Measurements from ENCODE around the gene TMEM143. TPM values are rescaled to one million over a fixed set of nuclear protein-coding genes. Genes with fewer than 3 reads are reported as not detected.

Gene TMEM143
- total RNA-seq, 1 donor from 2014 or later, result 10.2 TPM

DNA sequence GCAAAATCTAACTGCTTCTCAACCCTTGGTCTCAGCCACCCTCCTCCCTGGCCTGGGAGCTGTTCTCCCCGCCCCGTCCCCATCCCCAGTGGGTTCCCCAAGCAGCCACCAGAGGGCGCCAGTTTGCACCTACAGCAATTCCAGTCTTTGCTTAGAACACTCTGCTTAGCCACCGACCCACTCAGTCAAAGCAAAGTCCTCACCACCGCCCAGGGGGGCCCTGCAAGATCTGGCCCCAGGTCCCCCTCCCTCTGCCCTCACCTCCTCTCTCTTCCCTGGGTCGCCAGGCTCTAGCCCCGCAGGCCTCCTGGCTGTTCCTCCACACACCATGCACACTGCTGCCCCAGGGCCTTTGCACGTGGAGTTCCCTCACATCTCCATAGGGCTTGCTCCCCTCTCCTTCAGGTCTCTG, 12.4 kb downstream of the TMEM143 start:
- intact Hi-C loops (cut with micrococcal nuclease), result loop anchor here (1.0 kb wide), 2 partner anchors 233 to 257 kb away; no protein-coding TSS in a partner anchor
- Mint-ChIP-seq H3K27ac (no peak overlapping the region), H3K4me3 (no peak overlapping the region)

DNA sequence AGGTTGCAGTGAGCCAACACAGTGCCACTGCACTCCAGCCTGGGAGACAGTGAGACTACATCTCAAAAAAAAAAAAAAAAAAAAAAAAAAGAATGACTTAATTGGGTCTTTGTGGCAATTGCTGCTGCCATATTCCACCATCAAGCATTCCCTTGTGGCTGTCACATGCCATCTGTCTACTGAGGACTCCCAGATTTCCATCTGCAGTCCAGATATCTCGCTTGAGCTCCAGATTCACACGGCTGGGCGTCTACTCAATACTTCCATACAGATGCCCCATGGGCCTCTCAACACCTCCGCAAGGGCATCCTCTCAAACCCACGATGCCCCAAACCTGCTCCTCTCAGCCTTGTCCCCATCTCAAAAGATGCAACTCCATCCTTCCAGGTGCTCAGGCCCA, 12.9 kb downstream of the TMEM143 start:
- CTCF ChIA-PET, result interaction anchor here (0.9 to 1.6 kb wide), 8 partner anchors 13 to 258 kb away, joined by 3 to 10 read pairs (median 5); partner anchors contain the start of genes KDELR1, SYNGR4 and TMEM143
- intact Hi-C loops (cut with micrococcal nuclease), result loop anchor here (1.0 kb wide), 2 partner anchors 233 to 257 kb away; no protein-coding TSS in a partner anchor
- ATAC-seq (ENCODE audit: low read depth) (no peak), DNase-seq (no peak)
- TF ChIP-seq, protein P1, sequence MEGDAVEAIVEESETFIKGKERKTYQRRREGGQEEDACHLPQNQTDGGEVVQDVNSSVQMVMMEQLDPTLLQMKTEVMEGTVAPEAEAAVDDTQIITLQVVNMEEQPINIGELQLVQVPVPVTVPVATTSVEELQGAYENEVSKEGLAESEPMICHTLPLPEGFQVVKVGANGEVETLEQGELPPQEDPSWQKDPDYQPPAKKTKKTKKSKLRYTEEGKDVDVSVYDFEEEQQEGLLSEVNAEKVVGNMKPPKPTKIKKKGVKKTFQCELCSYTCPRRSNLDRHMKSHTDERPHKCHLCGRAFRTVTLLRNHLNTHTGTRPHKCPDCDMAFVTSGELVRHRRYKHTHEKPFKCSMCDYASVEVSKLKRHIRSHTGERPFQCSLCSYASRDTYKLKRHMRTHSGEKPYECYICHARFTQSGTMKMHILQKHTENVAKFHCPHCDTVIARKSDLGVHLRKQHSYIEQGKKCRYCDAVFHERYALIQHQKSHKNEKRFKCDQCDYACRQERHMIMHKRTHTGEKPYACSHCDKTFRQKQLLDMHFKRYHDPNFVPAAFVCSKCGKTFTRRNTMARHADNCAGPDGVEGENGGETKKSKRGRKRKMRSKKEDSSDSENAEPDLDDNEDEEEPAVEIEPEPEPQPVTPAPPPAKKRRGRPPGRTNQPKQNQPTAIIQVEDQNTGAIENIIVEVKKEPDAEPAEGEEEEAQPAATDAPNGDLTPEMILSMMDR (IDR thresholded peaks at IDR 0.05), result no peak
- Mint-ChIP-seq H3K27ac (no peak overlapping the region), H3K27me3 (no peaks in the 10 kb centered on the region), H3K36me3 (ENCODE audit: low read depth) (peaks cover 5% of the 10 kb centered on the region), H3K4me3 (no peak overlapping the region), H3K4me1 (peaks cover 2% of the 10 kb centered on the region), H3K9me3 (no peaks in the 10 kb centered on the region)
- POLR2A ChIA-PET, result interaction anchor here (0.6 to 0.7 kb wide), 3 partner anchors 62 to 612 kb away, joined by 3 to 9 read pairs (median 7); no protein-coding TSS in a partner anchor

More for the DNA sequence above, 12.4 kb downstream of the TMEM143 start:
- ATAC-seq (ENCODE audit: low read depth), result peak; percentile 81
- Mint-ChIP-seq H3K9me3 (no peaks in the 10 kb centered on the region), H3K4me1 (peaks cover 2% of the 10 kb centered on the region), H3K36me3 (ENCODE audit: low read depth) (peaks cover 5% of the 10 kb centered on the region), H3K27me3 (no peaks in the 10 kb centered on the region)
- TF ChIP-seq, protein P1 (IDR thresholded peaks at IDR 0.05), result no peak
- peak; percentile 69 for DNase-seq
- ChIA-PET CTCF (interaction anchor here (0.9 to 1.6 kb wide), 8 partner anchors 12 to 257 kb away, joined by 3 to 10 read pairs (median 5); partner anchors contain the start of genes KDELR1, SYNGR4 and TMEM143), POLR2A (interaction anchor here (0.6 to 0.8 kb wide), 6 partner anchors 21 to 261 kb away, joined by 3 to 9 read pairs (median 4); no protein-coding TSS in a partner anchor)

DNA sequence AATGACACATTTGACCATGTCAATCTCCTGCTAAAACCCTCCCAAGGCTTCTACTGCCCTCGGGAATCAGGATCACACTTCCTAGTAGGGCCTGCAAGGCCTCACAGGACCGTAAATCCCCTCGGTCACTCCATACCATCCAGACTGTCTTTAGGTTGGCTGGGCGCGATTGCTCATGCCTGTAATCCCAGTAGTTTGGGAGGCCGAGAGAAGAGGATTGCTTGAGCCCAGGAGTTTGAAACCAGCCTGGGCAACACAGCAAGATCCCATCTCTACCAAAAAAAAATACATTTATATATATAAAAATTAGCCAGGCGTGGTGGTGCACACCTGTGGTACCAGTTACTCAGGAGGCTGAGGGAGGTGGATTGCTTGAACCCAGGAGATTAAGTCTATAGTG, 15.0 kb downstream of the TMEM143 start:
- no peak overlapping the region for H3K4me3 Mint-ChIP-seq
- no peaks in the 10 kb centered on the region for H3K9me3 Mint-ChIP-seq
- no peak for ATAC-seq (ENCODE audit: low read depth)
- TF ChIP-seq, protein P1 (IDR thresholded peaks at IDR 0.05), result no peak
- CTCF ChIA-PET, result interaction anchor here (1.2 kb wide), 1 partner anchor 236 kb away, joined by 3 read pairs; no protein-coding TSS in a partner anchor
- H3K36me3 Mint-ChIP-seq (ENCODE audit: low read depth), result peaks cover 5% of the 10 kb centered on the region
- H3K27ac Mint-ChIP-seq, result no peak overlapping the region
- no peaks in the 10 kb centered on the region for H3K27me3 Mint-ChIP-seq
- intact Hi-C loops (cut with micrococcal nuclease), result no loop called here
- DNase-seq, result no peak
- peaks cover 2% of the 10 kb centered on the region for H3K4me1 Mint-ChIP-seq
- POLR2A ChIA-PET, result no interaction called here

- Mint-ChIP-seq H3K27ac (no peak overlapping the region), H3K36me3 (ENCODE audit: low read depth) (peaks cover 3% of the 10 kb centered on the region), H3K4me3 (no peak overlapping the region), H3K4me1 (peaks cover 2% of the 10 kb centered on the region), H3K27me3 (no peaks in the 10 kb centered on the region), H3K9me3 (no peaks in the 10 kb centered on the region)
- ChIA-PET CTCF (interaction anchor here (1.2 to 2.0 kb wide), 2 partner anchors 14 to 236 kb away, joined by 3 to 6 read pairs; no protein-coding TSS in a partner anchor), POLR2A (interaction anchor here (0.6 to 0.7 kb wide), 3 partner anchors 9 to 73 kb away, joined by 3 to 4 read pairs (median 3); no protein-coding TSS in a partner anchor)
- TF ChIP-seq, protein P1 (IDR thresholded peaks at IDR 0.05), result no peak
- intact Hi-C loops (cut with micrococcal nuclease), result no loop called here
- DNase-seq (no peak), ATAC-seq (ENCODE audit: low read depth) (no peak)
Observed at GRCh38 chr19:48348045-48348444, 15.7 kb downstream of the TMEM143 start.

DNA sequence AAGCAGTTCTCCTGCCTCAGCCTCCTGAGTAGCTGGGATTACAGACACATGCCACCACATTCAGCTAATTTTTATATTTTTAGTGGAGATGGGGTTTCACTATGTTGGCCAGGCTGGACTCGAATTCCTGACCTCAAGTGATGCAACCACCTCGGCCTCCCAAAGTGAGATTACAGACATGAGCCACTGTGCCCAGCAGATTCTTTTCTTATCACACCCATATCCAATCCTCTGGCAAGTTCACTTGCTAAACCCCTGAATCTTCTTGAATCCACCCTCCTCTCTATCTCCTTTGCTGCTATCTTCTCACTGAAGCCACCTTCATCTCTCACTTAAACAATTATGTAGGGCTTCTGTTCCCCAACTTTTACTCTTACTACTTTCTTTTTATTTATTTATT, 17.5 kb downstream of the TMEM143 start:
- Mint-ChIP-seq H3K9me3 (no peaks in the 10 kb centered on the region), H3K4me3 (no peak overlapping the region), H3K4me1 (peaks cover 2% of the 10 kb centered on the region), H3K27ac (no peak overlapping the region), H3K36me3 (ENCODE audit: low read depth) (peaks cover 10% of the 10 kb centered on the region), H3K27me3 (no peaks in the 10 kb centered on the region)
- intact Hi-C loops (cut with micrococcal nuclease), result no loop called here
- TF ChIP-seq, protein P1 (IDR thresholded peaks at IDR 0.05), result no peak
- ATAC-seq (ENCODE audit: low read depth) (no peak), DNase-seq (no peak)
- ChIA-PET POLR2A (interaction anchor here (0.6 to 1.3 kb wide), 2 partner anchors 12 to 18 kb away, joined by 3 read pairs; partner anchors contain the start of genes SYNGR4 and TMEM143), CTCF (interaction anchor here (1.2 to 2.0 kb wide), 2 partner anchors 12 to 18 kb away, joined by 3 to 6 read pairs; partner anchors contain the start of genes SYNGR4 and TMEM143)

Data from activated B cell treated with CpG ODN at 0.5 μM for 24 hours (primary cell).